GM18951 (cell line): Measurements from ENCODE around the gene OTOS.

Experiments
- POLR2A ChIP-seq: IDR thresholded peaks from 4 replicates; pipeline ENCODE4 v1.6.1; 2011; ENCODE audit warnings: mild to moderate bottlenecking; ENCODE audit not compliant: insufficient read length, insufficient read depth; ENCODE audit errors: extremely low read depth
- in situ Hi-C: fragments of 300-500 bp; cut with MboI; formaldehyde crosslinking; loops from one replicate; pipeline ENCODE4 v1.12.0; 2022; ENCODE audit warnings: low sequenced_read_pairs, mixed read lengths, inconsistent platforms; ENCODE audit not compliant: unreplicated experiment

The OTOS gene

GRCh38 chr2:240134956-240135520, 5.4 kb downstream of the OTOS start:
- in situ Hi-C loops, result no loop called here
- TF ChIP-seq POLR2A, result no peak

DNA sequence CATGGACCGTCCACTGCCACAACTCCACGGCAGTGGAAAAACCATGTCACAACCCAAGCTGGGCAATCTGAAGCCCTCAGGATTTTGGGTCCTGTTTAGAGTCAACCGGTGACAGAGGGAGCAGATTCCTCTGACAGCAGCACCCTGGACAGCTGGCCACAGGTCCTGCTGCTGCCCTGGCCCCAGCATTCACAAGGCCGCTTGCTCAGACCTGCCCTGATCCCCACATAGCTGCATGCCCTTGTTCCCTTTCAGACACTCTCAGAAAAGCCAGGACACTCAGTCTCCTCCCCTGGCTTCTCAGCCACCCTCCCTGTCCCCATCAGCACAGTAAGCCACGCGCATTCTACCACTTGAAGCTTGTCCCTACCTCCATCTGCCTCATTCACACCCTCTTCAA, 6.0 kb downstream of the OTOS start:
- in situ Hi-C loops, result no loop called here
- TF ChIP-seq POLR2A, result no peak

DNA sequence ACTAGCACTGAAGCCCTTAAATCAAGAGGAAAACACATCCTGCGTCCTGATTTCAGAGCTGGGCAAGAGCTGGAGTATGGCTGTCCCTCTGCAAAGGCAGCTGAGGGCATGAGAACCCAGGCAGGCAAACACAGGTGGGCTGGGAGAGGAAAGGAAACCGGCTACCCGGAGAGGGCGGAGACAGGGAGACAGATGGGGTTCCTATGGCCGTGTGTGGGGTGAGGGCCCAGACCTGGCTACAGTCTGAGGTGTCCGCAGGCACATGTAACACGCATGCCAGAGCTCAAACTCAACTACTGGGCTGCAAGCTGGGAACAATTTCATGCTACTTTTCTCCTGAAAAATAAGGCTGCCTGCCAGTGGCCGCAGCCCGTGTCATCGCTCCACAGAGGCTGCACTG, 7.1 kb downstream of the OTOS start:
- in situ Hi-C loops, result no loop called here
- TF ChIP-seq POLR2A, result no peak

GRCh38 chr2:240132651-240132980, 7.8 kb downstream of the OTOS start:
- in situ Hi-C loops, result no loop called here
- no peak for TF ChIP-seq POLR2A

GRCh38 chr2:240131941-240132650, 8.4 kb downstream of the OTOS start:
- TF ChIP-seq POLR2A, result no peak
- in situ Hi-C loops, result no loop called here

DNA sequence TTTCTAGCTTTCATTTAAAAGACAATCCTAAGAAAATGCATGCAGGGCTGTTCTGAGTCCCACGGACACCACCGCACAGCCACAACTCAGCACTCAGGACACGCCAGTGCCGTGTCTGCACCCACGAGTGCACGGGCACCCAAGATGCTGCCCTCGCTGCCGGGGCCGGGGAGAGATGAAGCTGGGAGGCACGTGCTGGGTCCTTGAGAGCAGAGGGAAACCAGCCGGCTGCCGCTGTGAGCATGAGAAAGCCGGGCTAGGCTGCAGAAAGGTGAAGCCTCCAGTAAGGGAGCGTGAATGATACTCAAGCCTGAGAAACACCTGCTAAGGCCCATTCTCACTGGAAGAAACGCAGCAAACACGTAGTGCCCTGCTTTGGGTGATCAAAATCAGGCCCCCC, 9.2 kb downstream of the OTOS start:
- in situ Hi-C loops, result no loop called here
- no peak for TF ChIP-seq POLR2A

GRCh38 chr2:240130393-240131195, 9.9 kb downstream of the OTOS start:
- in situ Hi-C loops, result no loop called here
- no peak for TF ChIP-seq POLR2A

DNA sequence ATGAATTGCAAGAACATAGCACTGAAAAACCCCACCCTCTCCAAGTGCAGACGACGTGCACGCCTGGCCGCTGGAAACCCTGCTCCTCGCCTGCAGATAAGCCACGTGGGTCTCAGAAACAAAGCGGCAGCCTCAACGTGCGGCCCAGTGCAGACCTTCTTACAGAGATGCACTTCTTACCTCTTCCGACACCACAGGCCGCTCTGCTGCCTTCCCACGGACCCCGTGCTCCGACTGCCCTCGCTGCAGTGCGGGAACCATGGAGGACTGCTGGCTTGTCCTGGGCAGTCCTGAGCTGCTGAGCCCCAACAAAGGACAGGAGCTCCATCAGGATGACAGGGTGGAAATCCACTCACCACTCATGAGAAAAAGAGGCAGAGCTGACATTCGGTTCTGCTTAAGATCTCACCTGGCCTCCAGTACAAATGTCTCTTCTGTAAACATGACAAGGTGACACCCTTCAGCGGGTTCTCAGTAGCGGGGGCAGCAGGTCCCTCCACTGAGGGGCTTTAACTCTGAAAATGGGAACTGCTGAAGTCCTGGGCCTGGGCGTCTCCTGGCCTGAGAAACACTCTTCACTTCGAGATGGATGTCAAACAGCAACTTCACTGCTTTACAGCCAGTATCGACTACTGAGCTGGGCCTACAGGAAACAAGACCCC, 10.6 kb downstream of the OTOS start:
- in situ Hi-C loops, result no loop called here

DNA sequence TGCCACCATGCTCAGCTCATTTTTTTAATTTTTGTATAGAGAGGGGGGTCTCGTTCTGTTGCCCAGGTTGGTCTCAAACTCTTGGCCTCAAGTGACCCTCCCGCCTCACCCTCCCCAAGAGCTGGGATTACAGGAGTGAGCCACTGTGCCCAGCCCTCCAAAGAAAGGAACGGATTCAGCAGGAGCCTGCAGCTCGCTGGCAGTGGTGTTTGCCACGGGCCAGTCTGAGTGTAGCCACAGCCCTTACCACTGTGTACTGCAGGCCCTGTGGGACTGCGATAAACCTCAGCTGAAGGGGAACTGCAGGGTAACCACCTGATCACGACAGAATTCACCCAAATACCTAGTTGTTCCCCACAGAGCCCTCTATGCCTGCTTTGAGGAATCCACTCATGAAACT, 11.1 kb downstream of the OTOS start:
- TF ChIP-seq POLR2A, result no peak
- in situ Hi-C loops, result no loop called here

More for the DNA sequence above, 10.6 kb downstream of the OTOS start:
- no peak for TF ChIP-seq POLR2A

DNA sequence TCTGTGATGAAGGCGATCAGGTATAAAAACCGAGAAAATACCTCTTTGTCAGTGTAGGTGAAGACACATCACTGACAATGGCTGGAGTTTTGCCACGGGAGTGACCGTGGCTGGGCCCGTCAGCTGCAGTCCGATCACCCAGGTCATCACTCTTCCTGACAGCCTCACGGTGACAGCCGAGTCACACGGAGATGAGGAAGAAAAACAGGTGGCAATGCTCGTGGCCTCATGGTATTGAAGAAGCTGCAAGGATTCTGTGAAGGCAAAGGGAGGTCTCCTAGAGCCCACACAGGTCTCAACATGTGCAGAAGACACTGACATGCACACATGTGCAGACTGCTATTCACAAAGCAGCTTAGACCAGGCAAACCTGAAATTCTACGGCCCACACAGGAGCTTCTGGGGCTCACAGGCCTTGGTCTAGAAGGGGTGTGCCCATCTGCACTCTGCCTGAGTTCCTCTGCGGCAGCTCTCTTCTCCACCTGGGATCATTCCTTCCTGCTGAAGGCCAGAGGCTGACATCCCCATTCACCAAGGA, 11.8 kb downstream of the OTOS start:
- no peak for TF ChIP-seq POLR2A
- in situ Hi-C loops, result no loop called here

DNA sequence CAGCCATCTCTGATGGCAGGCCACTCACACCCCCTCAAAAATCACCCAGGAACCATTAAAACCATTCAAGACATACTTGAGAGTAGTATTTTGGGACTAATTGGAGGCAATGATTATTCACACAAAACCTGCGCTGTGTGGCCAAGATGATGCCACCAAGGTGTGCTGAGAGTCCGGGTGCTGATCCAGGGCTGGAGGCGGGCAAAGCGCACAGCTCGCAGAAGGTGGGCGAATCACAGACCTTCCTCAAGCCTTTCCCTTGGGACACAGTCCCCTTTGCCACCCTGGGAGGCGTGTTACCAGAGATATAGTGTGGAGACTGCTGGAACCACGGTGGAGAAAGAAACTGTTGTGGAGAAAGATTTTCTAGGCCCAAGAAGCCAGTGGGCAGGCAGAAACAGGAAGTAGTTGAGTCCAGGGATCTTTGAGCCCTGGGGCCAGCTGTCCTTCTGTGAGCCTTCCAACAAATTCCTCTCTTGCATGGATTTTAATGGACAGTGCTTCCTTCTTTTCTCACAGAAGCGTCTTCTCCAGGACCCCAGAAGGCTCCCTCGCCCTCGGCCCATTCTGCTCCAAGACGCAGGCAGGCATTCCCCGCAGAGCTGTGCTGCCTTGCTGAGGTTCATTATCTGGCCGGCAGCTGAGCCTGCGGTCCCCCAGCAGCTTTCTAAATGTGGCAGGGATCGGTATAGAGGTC, 12.4 kb downstream of the OTOS start:
- in situ Hi-C loops, result no loop called here
- no peak for TF ChIP-seq POLR2A

- in situ Hi-C loops, result no loop called here
- TF ChIP-seq POLR2A, result no peak
Measured at GRCh38 chr2:240127191-240127750, 13.2 kb downstream of the OTOS start.
